GM19238 (cell line): ENCODE data around the gene UBA5.
"Not testable (repeated sequence)": the region's sequence is repeated elsewhere in the genome, so short reads cannot be mapped to it uniquely, and the experiment has no call there.

Experiments used
- DNase-seq: peaks from one replicate; pipeline ENCODE4 v3.0.0; 2011; ENCODE audit warnings: low spot score; ENCODE audit not compliant: insufficient read length

UBA5 gene

GRCh38 chr3:132660052-132660810 lies at the start of gene UBA5:
UBA5 (plus strand) TSS chr3:132660329; CDS start chr3:132660538, 209 bp downstream.
- DNase-seq = peak; percentile 69

- DNase-seq = not testable (repeated sequence)
Observed at GRCh38 chr3:132615301-132615700, 44.8 kb upstream of the UBA5 start.

GRCh38 chr3:132615881-132616280 lies 44.2 kb upstream of the UBA5 start:
- no peak for DNase-seq

GRCh38 chr3:132616780-132617179 lies 43.3 kb upstream of the UBA5 start:
- DNase-seq = no peak

GRCh38 chr3:132622148-132622547 lies 38.0 kb upstream of the UBA5 start:
- DNase-seq = no peak

GRCh38 chr3:132622761-132623160 lies 37.4 kb upstream of the UBA5 start:
- no peak for DNase-seq

GRCh38 chr3:132623646-132624045 lies 36.5 kb upstream of the UBA5 start:
- DNase-seq = no peak

GRCh38 chr3:132624790-132625189 lies 35.3 kb upstream of the UBA5 start:
- DNase-seq = no peak

- DNase-seq = peak; percentile 5
Observed at GRCh38 chr3:132625613-132626012, 34.5 kb upstream of the UBA5 start.

GRCh38 chr3:132626955-132627354 lies 33.2 kb upstream of the UBA5 start:
- DNase-seq = no peak

- no peak for DNase-seq
Observed at GRCh38 chr3:132628157-132628556, 32.0 kb upstream of the UBA5 start.

- DNase-seq = no peak
Observed at GRCh38 chr3:132629928-132630327, 30.2 kb upstream of the UBA5 start.

- no peak for DNase-seq
Observed at GRCh38 chr3:132630612-132631011, 29.5 kb upstream of the UBA5 start.

- DNase-seq = no peak
Observed at GRCh38 chr3:132635052-132635451, 25.1 kb upstream of the UBA5 start.

- no peak for DNase-seq
Observed at GRCh38 chr3:132637590-132637989, 22.5 kb upstream of the UBA5 start.

- DNase-seq = no peak
Observed at GRCh38 chr3:132638706-132639105, 21.4 kb upstream of the UBA5 start.

GRCh38 chr3:132641427-132641826 lies 18.7 kb upstream of the UBA5 start:
- DNase-seq = not testable (repeated sequence)

GRCh38 chr3:132641837-132642538 lies 18.1 kb upstream of the UBA5 start:
- DNase-seq = peak; percentile 12

GRCh38 chr3:132642539-132642847 lies 17.6 kb upstream of the UBA5 start:
- no peak for DNase-seq

- no peak for DNase-seq
Observed at GRCh38 chr3:132643366-132643765, 16.8 kb upstream of the UBA5 start.

GRCh38 chr3:132645058-132645457 lies 15.1 kb upstream of the UBA5 start:
- no peak for DNase-seq

GRCh38 chr3:132650153-132650552 lies 10.0 kb upstream of the UBA5 start:
- DNase-seq = no peak

- DNase-seq = no peak
Observed at GRCh38 chr3:132652640-132653270, 7.4 kb upstream of the UBA5 start.
